ENCODE data around the gene SARS2. TPM values are rescaled to one million over a fixed set of nuclear protein-coding genes. Genes with fewer than 3 reads are reported as not detected.

SARS2 gene
- total and polyA plus RNA-seq, 2 donors (not counting 1 experiment from before 2014, with no cell fraction given) = 7.2 to 10.4 TPM

DNA sequence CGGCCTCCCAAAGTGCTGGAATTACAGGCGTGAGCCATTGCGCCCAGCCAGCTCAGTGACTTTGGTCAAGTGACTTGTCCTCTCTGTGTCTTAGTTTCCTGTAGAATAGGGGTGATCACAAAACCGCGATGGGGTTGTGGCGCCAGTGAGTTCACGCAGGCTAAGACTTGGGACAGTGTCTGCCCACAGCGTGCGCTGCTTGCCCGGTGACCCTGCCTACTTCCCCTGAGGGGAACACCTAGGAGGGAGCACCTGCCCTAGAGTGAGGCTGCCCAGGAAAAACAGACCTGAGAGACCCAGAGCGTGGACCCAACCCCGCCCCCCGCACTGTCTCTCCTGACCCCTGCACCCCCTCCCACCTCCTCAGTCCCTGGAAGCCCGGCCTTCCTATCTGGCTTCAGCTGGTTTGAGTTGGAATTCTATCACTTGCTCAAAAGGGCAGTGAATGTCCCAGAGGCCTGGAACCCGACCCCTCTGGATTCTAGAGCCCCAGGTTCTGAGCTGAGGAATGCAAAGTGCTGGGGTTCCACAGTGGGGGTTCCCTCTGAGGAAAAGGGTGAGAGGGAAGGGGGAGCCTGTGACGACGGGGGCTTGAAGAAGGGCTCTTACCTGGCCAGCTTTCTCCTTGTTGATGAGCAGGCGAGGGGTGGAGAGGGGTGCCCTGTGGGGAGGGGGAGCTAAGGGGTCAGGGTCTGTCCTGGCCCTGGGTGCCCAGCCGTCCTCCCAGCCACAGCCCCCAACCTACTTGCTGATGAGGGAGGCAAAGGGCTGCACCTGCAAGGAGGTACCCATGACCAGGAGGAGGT, 50.3 kb downstream of the SARS2 start:
- Histone ChIP-seq H3K79me2 (ENCODE audit: control insufficient read depth, insufficient read depth, low read length) (no peaks in the 10 kb centered on the region), H2AFZ (ENCODE audit: low read length) (no peak overlapping the region), H3K27me3 (ENCODE audit: control insufficient read depth, insufficient read depth, low read length) (no peaks in the 10 kb centered on the region), H3K27ac (ENCODE audit: insufficient read depth, low read length) (no peak overlapping the region), H3K4me3 (replicated peaks in 1 of 4; ENCODE audit: control extremely low read depth in 1 of 4, insufficient read depth in 1 of 4, low read depth in 3 of 4, low read length in 4 of 4) (no peak overlapping the region), H3K9ac (ENCODE audit: insufficient read depth, low read length) (no peak overlapping the region), H3K36me3 (ENCODE audit: control insufficient read depth, insufficient read depth, low read length) (no peaks in the 10 kb centered on the region), H3K9me3 (ENCODE audit: control insufficient read depth, insufficient read depth, low read depth, low read length) (no peaks in the 10 kb centered on the region), H3K4me1 (ENCODE audit: control insufficient read depth, extremely low read depth, insufficient read depth, low read length) (no peaks in the 10 kb centered on the region), H4K20me1 (ENCODE audit: control insufficient read depth, extremely low read depth, insufficient read depth, low read length) (no peaks in the 10 kb centered on the region), H3K4me2 (ENCODE audit: extremely low read depth, insufficient read depth, low read length) (no peak overlapping the region)
- no peak for DNase-seq (ENCODE audit: low read depth in 2 of 2)
- TF ChIP-seq, protein P1, sequence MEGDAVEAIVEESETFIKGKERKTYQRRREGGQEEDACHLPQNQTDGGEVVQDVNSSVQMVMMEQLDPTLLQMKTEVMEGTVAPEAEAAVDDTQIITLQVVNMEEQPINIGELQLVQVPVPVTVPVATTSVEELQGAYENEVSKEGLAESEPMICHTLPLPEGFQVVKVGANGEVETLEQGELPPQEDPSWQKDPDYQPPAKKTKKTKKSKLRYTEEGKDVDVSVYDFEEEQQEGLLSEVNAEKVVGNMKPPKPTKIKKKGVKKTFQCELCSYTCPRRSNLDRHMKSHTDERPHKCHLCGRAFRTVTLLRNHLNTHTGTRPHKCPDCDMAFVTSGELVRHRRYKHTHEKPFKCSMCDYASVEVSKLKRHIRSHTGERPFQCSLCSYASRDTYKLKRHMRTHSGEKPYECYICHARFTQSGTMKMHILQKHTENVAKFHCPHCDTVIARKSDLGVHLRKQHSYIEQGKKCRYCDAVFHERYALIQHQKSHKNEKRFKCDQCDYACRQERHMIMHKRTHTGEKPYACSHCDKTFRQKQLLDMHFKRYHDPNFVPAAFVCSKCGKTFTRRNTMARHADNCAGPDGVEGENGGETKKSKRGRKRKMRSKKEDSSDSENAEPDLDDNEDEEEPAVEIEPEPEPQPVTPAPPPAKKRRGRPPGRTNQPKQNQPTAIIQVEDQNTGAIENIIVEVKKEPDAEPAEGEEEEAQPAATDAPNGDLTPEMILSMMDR (conservative IDR thresholded peaks at IDR 0.05 in 1 of 2, IDR thresholded peaks at IDR 0.05 in 1 of 2; ENCODE audit: low read depth in 1 of 2, low read length in 2 of 2) = no peak
- TF ChIP-seq EZH2 (IDR thresholded peaks at IDR 0.05; ENCODE audit: low read length, missing control alignments) = no peak

DNA sequence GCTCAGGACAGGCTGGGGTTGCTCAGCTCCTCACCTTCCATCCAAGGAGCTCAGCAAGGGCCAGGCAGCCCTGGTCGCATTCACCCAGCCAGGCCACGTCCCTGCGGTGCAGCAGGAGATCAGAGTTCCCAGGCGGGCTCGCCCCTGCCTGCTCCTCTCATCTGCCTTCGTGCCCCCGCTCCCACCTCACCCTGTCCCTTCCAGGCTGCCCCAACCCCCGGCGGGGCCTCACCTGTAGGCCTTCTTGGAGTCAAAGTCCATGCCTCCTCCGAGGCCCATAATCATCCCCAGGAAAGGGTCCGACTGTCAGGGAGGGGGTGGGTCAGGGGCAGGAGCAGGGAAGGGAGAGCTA, 51.2 kb downstream of the SARS2 start:
- DNase-seq (ENCODE audit: low read depth in 2 of 2) = no peak
- Histone ChIP-seq H3K27ac (ENCODE audit: insufficient read depth, low read length) (no peak overlapping the region), H3K9ac (ENCODE audit: insufficient read depth, low read length) (no peak overlapping the region), H4K20me1 (ENCODE audit: control insufficient read depth, extremely low read depth, insufficient read depth, low read length) (no peaks in the 10 kb centered on the region), H3K79me2 (ENCODE audit: control insufficient read depth, insufficient read depth, low read length) (no peaks in the 10 kb centered on the region), H3K4me3 (replicated peaks in 1 of 4; ENCODE audit: control extremely low read depth in 1 of 4, insufficient read depth in 1 of 4, low read depth in 3 of 4, low read length in 4 of 4) (no peak overlapping the region), H3K4me1 (ENCODE audit: control insufficient read depth, extremely low read depth, insufficient read depth, low read length) (no peaks in the 10 kb centered on the region), H3K4me2 (ENCODE audit: extremely low read depth, insufficient read depth, low read length) (no peak overlapping the region), H3K36me3 (ENCODE audit: control insufficient read depth, insufficient read depth, low read length) (no peaks in the 10 kb centered on the region), H2AFZ (ENCODE audit: low read length) (no peak overlapping the region), H3K9me3 (ENCODE audit: control insufficient read depth, insufficient read depth, low read depth, low read length) (no peaks in the 10 kb centered on the region), H3K27me3 (ENCODE audit: control insufficient read depth, insufficient read depth, low read length) (no peaks in the 10 kb centered on the region)
- TF ChIP-seq, protein P1 (conservative IDR thresholded peaks at IDR 0.05 in 1 of 2, IDR thresholded peaks at IDR 0.05 in 1 of 2; ENCODE audit: low read depth in 1 of 2, low read length in 2 of 2) = no peak
- no peak for TF ChIP-seq EZH2 (IDR thresholded peaks at IDR 0.05; ENCODE audit: low read length, missing control alignments)

DNA sequence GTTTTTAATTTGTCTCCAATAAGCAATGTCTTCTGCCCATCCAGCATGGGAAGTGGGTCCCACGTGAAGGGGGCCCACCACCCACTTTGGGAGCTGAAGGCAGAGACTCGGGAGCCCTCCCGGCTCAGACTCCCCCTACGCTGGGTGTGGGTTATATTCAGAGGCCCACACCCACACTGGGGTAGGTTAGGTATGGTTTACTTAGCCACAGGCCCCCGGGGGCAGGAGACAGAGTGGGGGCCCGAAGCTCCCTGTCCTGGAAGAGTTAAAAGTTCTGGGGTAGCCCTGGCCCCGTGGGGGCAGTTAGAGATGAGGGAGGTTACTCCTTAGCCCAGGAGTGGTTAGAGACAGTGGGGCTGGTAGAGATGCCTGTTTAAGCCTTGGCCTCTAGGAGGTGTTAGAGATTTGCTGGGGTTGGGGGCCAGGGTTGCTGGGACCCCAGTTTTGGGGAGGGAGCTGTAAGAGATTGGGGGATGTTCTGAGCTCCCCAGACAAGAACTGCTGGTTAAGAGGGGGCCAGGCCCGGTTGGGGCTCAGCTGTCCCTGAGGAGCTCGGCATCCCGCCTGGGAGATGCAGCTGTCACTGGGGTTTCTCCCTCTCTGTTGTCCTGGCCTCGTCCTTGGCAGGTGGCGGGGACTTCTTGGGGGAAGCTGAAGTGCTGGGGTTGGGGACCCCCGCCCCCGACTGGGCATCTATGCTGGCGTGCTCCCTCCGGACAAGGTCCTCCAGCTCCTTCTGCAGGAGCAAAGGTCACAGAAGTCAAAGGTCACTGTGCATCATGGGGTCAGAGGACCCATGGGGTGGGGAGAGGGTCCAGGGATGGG, 51.8 kb downstream of the SARS2 start:
- Histone ChIP-seq H3K9ac (ENCODE audit: insufficient read depth, low read length) (no peak overlapping the region), H3K4me1 (ENCODE audit: control insufficient read depth, extremely low read depth, insufficient read depth, low read length) (no peaks in the 10 kb centered on the region), H3K27ac (ENCODE audit: insufficient read depth, low read length) (no peak overlapping the region), H2AFZ (ENCODE audit: low read length) (no peak overlapping the region), H3K4me2 (ENCODE audit: extremely low read depth, insufficient read depth, low read length) (no peak overlapping the region), H4K20me1 (ENCODE audit: control insufficient read depth, extremely low read depth, insufficient read depth, low read length) (no peaks in the 10 kb centered on the region), H3K27me3 (ENCODE audit: control insufficient read depth, insufficient read depth, low read length) (no peaks in the 10 kb centered on the region), H3K9me3 (ENCODE audit: control insufficient read depth, insufficient read depth, low read depth, low read length) (no peaks in the 10 kb centered on the region), H3K4me3 (replicated peaks in 1 of 4; ENCODE audit: control extremely low read depth in 1 of 4, insufficient read depth in 1 of 4, low read depth in 3 of 4, low read length in 4 of 4) (no peak overlapping the region), H3K36me3 (ENCODE audit: control insufficient read depth, insufficient read depth, low read length) (no peaks in the 10 kb centered on the region), H3K79me2 (ENCODE audit: control insufficient read depth, insufficient read depth, low read length) (no peaks in the 10 kb centered on the region)
- no peak for DNase-seq (ENCODE audit: low read depth in 2 of 2)
- TF ChIP-seq, protein P1 (conservative IDR thresholded peaks at IDR 0.05 in 1 of 2, IDR thresholded peaks at IDR 0.05 in 1 of 2; ENCODE audit: low read depth in 1 of 2, low read length in 2 of 2) = no peak
- TF ChIP-seq EZH2 (IDR thresholded peaks at IDR 0.05; ENCODE audit: low read length, missing control alignments) = no peak
